Hepatic stellate cell (primary cell): Measurements from ENCODE around the gene PLEKHA6.

Experiments
- DNase-seq: peaks from one replicate; pipeline ENCODE4 v3.0.0; 2011; ENCODE audit warnings: low spot score

PLEKHA6 gene

GRCh38 chr1:204359474-204360255 lies at the start of gene PLEKHA6:
PLEKHA6 (minus strand) TSS chr1:204359929; CDS start chr1:204273727, 86,202 bp downstream.
- peak; percentile 86 for DNase-seq

- DNase-seq, result no peak
Observed at GRCh38 chr1:204409123-204409522, 49.4 kb upstream of the PLEKHA6 start.

- DNase-seq, result no peak
Observed at GRCh38 chr1:204408602-204409001, 48.9 kb upstream of the PLEKHA6 start.

- DNase-seq, result peak; percentile 21
Observed at GRCh38 chr1:204408074-204408507, 48.4 kb upstream of the PLEKHA6 start.

GRCh38 chr1:204407295-204407971 lies 47.7 kb upstream of the PLEKHA6 start:
- no peak for DNase-seq

GRCh38 chr1:204406621-204407020 lies 46.9 kb upstream of the PLEKHA6 start:
- DNase-seq, result no peak

GRCh38 chr1:204405988-204406387 lies 46.3 kb upstream of the PLEKHA6 start:
- no peak for DNase-seq

- no peak for DNase-seq
Observed at GRCh38 chr1:204404629-204405028, 44.9 kb upstream of the PLEKHA6 start.

GRCh38 chr1:204402391-204402790 lies 42.7 kb upstream of the PLEKHA6 start:
- no peak for DNase-seq

GRCh38 chr1:204401730-204402129 lies 42.0 kb upstream of the PLEKHA6 start:
- no peak for DNase-seq

- no peak for DNase-seq
Observed at GRCh38 chr1:204400882-204401510, 41.3 kb upstream of the PLEKHA6 start.

- DNase-seq, result peak; percentile 69
Observed at GRCh38 chr1:204398197-204399125, 38.7 kb upstream of the PLEKHA6 start.

GRCh38 chr1:204396015-204396583 lies 36.4 kb upstream of the PLEKHA6 start:
- no peak for DNase-seq

GRCh38 chr1:204391629-204392028 lies 31.9 kb upstream of the PLEKHA6 start:
- DNase-seq, result no peak

GRCh38 chr1:204390751-204391466 lies 31.2 kb upstream of the PLEKHA6 start:
- no peak for DNase-seq

- DNase-seq, result no peak
Observed at GRCh38 chr1:204385727-204386126, 26.0 kb upstream of the PLEKHA6 start.

- peak; percentile 57 for DNase-seq
Observed at GRCh38 chr1:204384636-204385352, 25.1 kb upstream of the PLEKHA6 start.

- no peak for DNase-seq
Observed at GRCh38 chr1:204383163-204383904, 23.6 kb upstream of the PLEKHA6 start.

- DNase-seq, result no peak
Observed at GRCh38 chr1:204382714-204383083, 23.0 kb upstream of the PLEKHA6 start.
